AML-193 (cell line): ENCODE results near the gene HYAL2.
A peak's percentile ranks its signal among the peaks of the same experiment; 100 is the strongest.
"Not testable (repeated sequence)": the region's sequence is repeated elsewhere in the genome, so short reads cannot be mapped to it uniquely, and the experiment has no call there.

Source experiments
- DNase-seq, 2 experiments: peaks; one replicate each; lab custom pipeline; 2025; lab: John Stamatoyannopoulos, UW

Gene HYAL2

GRCh38 chr3:50312041-50312440, 10.5 kb downstream of the HYAL2 start:
- not testable (repeated sequence) for DNase-seq

DNA sequence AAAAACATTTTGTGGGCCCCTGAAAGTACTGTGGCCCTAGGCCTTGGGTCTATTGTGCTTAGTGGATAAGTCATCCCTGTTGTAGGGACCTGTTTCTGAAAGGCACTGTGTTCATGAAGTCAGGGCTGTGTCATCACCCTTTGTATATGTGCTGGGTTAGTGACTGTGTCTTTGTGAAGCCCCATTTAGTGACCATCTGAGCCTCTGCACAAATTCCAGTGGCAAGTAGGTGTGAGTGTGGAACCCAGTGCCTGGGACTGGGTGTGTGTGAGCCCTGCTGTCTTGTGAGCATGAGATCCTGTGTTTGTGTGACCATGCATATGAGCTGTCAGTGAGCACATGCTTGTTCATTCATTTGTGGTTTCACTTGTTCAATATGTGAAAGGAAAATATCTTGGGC, 17.9 kb downstream of the HYAL2 start:
- DNase-seq: no peak

DNA sequence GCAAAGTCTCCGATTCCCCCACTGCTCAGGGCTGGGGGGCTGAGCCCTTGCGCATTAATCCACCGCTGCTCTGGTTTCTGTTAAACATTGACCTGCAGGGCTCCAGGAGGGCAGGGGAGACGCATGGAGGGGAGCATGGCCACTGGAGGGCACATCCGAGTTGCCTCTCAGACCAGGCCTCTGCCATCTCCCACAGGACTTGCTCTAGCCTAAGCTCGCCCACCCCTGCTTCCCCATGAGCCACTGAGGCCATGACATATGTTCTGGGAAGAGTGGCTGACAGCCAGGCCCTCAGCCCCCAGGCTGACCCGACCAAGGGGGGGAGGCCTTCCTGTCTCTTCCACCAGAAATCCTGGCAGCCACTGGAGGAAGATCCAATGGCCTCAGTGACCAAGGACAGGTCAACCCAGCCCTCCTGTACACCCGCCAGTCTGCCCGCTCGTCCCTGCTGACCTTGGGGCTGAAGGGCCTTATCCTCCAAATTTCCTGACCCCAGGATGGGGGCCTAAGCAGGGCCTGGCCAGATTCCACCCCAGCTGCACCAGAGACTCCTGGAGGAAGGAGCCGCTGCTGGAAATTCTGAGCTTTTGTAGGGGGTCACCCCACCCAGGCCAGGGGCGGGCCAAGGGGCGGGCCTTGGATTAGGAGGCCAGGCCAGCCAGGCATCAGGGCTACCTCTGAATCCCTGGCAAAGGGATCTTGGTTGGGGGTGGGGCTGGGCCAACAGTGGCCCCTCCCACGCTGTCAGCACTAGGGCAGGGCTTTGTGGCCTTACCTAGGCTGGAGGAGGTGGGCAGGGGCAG, 19.3 kb downstream of the HYAL2 start, which contains the start of gene HYAL1:
Gene HYAL1 (minus strand): TSS at position 562 of the 803 bp plus-strand sequence. CDS start 618 bp downstream, outside the sequence.
- DNase-seq: peak in 1 of 2 experiments; percentile 21

DNA sequence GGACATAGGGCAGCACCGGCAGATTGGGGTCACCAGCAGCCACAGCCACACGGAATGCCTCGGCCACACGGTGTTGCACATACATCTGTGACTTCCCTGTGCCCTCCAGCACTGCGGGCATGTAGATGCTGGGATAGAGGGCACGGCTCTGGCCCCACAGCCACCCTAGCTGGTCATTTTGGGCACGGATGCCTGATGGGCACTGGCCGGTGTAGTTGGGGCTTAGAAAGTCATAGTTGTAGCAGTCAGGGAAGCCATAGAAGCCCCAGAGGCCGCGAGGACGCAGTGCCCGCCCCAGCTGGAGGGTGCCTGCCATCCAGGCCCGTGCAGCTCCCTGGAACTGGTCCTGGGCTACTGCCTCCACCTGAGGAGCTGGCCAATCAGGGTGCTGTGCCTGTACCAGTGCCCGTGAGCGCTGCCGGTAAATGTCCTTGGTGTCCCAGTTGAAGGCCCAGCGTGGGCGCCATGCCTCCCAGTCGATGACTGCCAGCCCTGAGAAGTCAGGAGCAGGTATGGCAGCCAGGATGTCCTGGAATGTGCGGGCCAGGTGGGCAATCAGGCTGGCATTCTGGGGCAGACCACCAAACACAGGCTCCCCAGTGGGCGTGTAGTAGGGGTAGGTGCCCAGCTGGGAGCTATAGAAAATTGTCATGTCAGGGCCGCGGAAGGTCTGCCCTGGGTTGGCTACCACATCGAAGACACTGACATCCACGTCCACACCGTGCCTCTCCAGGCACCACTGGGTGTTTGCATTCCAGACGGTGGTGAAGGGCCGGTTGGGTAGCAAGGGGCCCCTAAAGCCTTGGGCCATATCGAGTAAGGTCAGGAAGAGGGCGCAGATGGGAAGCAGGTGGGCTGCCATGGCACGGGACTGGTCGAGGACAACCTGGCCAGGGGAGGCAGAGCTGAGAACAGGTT, 20.2 kb downstream of the HYAL2 start:
- no peak for DNase-seq

GRCh38 chr3:50300681-50301254, 21.8 kb downstream of the HYAL2 start:
- no peak for DNase-seq

- peak; percentile 96 to 97 for DNase-seq
Measured at GRCh38 chr3:50299929-50300680, 22.4 kb downstream of the HYAL2 start.

DNA sequence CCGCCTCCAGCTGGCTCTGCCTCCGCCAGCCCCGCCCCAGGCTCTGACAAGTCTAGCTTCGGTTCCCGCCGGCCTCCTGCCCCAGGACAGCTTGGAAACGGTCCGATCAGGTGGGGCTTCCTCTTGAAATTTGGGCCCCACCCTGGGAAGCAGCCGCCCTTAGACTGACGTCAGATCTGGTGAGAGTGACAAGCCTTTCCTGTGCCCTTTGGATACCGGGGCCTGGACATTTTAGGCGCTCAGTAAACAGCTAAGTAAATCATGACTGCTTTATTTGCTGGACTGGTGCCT, 23.0 kb downstream of the HYAL2 start:
- no peak for DNase-seq

- peak; percentile 99 to 100 for DNase-seq
Measured at GRCh38 chr3:50298836-50299637, 23.5 kb downstream of the HYAL2 start, which contains the start of the genes HYAL3 and NAA80. Gene HYAL3 (minus strand): TSS chr3:50299405. CDS start chr3:50295602, 3,803 bp downstream. Gene NAA80 (minus strand): TSS chr3:50299405. CDS start chr3:50297463, 1,942 bp downstream.

GRCh38 chr3:50297896-50298725, 24.4 kb downstream of the HYAL2 start:
- peak; percentile 40 to 49 for DNase-seq

DNA sequence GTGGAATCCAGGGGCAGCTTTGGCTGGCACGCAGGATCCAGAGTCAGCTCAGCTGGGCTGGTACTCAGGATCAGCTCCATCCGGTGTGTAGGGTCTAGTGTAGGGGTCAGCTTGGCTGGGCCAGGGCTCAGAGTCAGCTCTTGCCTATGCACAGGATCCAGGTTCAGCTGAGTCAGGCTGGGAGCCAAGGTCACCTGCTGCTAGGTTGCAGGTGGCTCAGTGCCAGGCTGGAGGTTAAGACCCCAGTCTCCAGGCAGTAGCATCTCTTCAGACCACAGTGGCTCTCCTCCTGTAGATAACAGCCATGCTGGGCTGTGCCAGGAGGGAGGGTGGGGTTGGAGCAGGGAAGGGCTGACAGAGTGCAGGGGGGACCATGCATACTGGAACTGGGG, 25.2 kb downstream of the HYAL2 start:
- no peak for DNase-seq

DNA sequence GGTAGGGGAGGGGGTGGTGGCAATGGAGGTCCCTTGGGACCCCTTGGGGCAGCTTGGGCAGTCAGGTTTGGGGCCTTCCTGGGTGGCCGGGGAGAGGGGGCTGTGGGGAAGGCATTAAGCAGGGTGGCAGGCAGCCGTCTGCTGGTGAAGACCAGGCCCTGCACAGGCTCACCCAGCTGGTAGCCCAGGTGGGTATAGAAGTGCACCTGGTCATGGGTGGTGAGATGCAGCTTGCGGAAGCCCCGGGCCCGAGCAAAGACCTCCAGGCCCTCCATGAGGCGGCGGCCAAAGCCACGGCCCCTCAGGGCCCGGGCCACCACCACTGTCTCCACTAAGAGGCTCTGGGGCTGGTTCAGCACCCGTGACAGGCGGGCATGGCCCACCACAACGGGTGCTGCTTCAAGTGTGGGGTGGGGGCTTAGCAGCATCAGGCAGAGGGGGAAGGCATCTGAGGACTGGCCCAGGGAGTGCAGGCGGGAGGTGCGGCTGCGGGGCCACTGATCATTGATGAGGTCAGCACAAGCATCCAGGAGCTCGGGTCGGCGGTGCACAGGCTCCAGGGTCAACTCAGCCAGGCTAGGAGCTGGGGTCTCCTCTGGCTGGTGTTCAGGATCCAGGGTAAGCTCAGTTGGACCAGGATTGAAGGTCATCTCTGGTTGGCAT, 25.7 kb downstream of the HYAL2 start:
- no peak for DNase-seq

DNA sequence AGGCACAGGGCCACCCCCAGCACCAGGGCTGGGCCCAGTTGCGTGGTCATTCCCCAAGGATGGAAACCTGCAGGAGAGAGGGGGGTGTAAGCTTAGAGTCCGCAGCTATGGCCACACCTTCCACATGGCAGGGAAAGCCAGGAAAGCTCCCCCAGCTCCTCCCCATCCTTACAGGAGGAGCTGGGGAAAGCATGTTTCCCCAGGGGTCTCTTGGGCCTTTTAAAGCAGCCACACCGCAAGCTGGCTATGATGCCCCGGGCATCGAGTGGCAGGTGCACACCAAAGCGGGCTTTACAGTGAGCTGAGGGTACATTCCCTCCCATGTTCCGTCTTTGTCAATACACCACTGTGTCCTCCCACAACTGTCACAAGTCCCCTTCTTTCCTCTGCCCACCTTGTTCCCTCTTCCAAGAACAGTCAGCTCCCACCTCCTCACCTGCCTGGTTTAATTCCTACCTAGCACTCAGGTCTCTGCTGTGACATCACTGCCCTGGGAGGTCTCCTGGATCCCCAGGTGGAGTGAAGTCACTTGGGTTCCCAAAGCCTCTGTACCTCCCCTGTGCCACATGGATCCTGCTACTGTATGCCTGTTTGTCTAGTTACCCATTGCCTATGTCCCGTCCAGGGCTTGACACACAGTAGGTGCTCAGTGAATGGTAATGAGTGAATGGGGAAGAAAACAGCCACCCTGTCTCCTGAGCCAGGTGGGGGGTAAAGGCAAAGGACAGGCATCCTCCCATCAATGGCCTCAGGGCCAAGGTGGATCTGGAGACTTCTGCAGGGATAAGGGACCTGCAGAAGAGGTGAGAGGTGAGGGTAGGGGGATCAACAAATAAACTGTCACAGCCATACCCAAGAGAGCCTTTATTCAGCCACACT, 26.8 kb downstream of the HYAL2 start:
- no peak for DNase-seq

- no peak for DNase-seq
Measured at GRCh38 chr3:50294492-50295403, 27.8 kb downstream of the HYAL2 start.

- no peak for DNase-seq
Measured at GRCh38 chr3:50294089-50294488, 28.5 kb downstream of the HYAL2 start.

DNA sequence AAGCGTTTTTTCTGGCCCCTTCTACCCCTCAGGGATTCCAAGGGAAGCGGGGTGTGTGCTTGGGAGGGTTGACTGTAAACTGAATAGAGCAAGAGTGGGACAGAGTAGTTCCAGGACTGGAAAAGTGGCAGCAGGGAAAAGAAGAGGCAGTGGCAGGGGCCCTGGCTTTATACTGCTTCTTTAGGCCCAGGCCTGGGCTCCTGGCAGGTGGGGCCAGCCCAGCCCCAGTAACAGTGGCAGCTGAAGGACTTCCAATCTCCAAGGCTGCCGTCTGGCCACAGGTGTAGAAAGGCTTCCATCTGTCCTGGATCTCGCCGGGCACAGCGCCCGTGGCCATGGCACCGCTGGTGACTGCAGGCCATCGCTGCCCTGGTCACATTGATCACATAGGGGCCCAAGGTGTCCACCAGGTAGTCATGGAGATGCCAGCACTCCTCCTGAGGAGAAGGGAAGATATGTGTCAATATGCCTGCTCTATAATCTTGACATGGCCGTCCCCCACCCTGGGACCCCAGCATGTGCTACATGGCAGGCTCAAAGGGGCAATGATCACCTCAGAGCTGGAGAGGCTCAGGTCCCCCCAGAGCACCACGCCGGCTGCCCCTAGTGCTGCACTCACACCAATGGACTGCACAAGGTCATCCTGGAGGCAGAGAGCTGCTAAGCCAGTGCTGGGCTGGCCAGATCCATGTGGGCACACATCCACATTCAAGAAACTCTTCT, 29.3 kb downstream of the HYAL2 start:
- no peak for DNase-seq
